ENCODE data around the gene NOXA1. TPM values are rescaled to one million over a fixed set of nuclear protein-coding genes. Genes with fewer than 3 reads are reported as not detected.
"Not testable (repeated sequence)": the region's sequence is repeated elsewhere in the genome, so short reads cannot be mapped to it uniquely, and the experiment has no call there.

NOXA1 gene
- total RNA-seq, 4 donors from 2014 or later, result 19.7 to 53.9 (median 40.8) TPM

DNA sequence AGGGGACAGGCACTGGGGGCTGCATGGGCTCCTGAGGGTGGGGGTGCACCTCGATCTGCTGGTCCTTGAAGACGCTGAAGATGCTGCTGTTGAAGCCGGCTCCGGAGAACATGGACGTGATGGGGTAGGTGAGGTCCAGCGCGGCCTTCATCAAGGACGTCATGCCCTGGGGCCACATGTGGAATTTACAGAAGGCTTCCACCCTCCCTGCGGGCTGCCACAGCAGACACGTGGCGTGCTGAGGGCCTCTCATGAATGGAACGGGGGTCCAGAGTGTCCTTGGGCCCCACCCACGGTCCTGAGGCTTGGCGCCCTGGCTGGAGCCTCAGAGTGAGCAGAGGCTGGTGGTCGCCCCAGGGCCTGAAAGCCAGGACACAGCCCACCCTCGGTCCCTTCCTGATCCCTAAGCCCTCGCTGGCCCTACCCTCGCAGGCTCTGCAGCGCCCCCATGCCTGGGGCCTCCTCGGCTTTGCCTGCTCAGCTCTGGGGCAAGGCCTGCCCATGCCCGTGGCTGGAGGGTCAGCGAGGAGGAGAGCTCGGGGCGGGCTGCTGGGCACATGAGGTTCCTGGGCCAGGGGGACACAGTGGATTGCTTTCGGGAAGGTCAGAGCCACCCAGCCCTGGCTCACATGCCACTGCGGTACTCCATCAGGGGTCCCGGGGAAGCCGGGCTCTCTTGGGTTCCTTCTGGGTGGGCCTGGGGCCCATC, 41.3 kb downstream of the NOXA1 start:
- in situ Hi-C loops (cut with MboI; ENCODE audit: low pct_ligation_motif_present in 1 of 4, low pct_unique_long_range_greater_than_20kb in 1 of 4, low sequenced_read_pairs in 3 of 4) (no loop called here), intact Hi-C loops (cut with DNase I; ENCODE audit: low total_unique reads) (no loop called here)
- no peaks in the 10 kb centered on the region for H3K36me3 ChIP-seq
- WGBS, 2 donors (ENCODE audit: low coverage in 1 of 2), result 92% methylated on average over 22 of the region's 28 CpGs; no CpG with 5 or more reads in 1 of the 2 donors
- no peaks in the 10 kb centered on the region for H3K9me3 ChIP-seq
- H3K4me1 ChIP-seq, result peaks cover 4 to 7% (median 6%) of the 10 kb centered on the region in 4 donors
- TF ChIP-seq CTCF (IDR thresholded peaks at IDR 0.05) (no peak), POLR2A (IDR thresholded peaks at IDR 0.05) (no peak), EP300 (IDR thresholded peaks at IDR 0.05; ENCODE audit: low read depth) (no peak), POLR2AphosphoS5 (IDR thresholded peaks at IDR 0.05) (no peak)
- no peak overlapping the region for H3K27ac ChIP-seq
- DNase-seq, result no peak
- H3K27me3 ChIP-seq, result no peaks in the 10 kb centered on the region
- no peak overlapping the region for H3K4me3 ChIP-seq

DNA sequence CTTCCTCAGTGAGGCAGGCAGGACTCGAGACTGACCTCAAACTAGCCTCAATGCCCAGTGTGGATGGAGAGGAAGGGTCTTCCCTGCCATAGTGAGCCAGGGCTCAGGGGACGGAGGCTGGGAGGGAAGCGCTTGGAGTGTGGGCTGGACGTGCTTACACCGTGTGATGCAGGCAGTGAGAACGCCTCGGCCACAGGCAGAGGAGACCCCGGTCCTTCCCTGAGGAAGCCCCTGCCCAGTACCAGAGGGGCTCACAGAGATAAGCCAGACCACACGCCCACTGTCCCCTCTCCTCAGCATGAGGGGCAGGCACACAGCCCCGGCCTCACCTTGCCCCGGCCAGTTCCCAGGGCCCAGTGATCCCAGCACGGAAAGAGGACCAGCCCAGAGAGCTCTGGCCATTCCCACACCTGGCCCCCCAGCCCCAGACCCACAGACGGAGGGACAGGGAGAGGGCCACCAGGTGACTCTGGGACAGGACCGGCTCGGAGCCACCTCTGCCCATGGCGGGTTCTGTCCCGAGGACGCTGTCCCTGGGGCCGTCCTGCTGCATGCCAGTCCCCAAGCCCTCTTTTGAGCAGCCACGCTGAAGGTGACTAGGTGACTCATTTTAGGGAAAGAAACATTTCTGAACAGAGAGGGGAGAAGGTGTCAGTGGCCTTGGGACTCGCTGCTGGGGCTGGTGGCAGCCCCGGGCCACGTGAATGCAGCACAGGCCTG, 42.0 kb downstream of the NOXA1 start:
- in situ Hi-C loops (cut with MboI; ENCODE audit: low pct_ligation_motif_present in 1 of 4, low pct_unique_long_range_greater_than_20kb in 1 of 4, low sequenced_read_pairs in 3 of 4) (no loop called here), intact Hi-C loops (cut with DNase I; ENCODE audit: low total_unique reads) (no loop called here)
- DNase-seq, result no peak
- WGBS, 2 donors (ENCODE audit: low coverage in 1 of 2), result 88 to 94% methylated on average over 5 to 15 of the region's 23 CpGs
- H3K27me3 ChIP-seq, result no peaks in the 10 kb centered on the region
- H3K4me1 ChIP-seq, result peaks cover 0 to under 1% (median 0%) of the 10 kb centered on the region in 4 donors
- TF ChIP-seq POLR2AphosphoS5 (IDR thresholded peaks at IDR 0.05), result no peak
- no peak for TF ChIP-seq POLR2A (IDR thresholded peaks at IDR 0.05)
- no peak for TF ChIP-seq EP300 (IDR thresholded peaks at IDR 0.05; ENCODE audit: low read depth)
- TF ChIP-seq CTCF (IDR thresholded peaks at IDR 0.05), result no peak
- H3K36me3 ChIP-seq, result no peaks in the 10 kb centered on the region
- H3K27ac ChIP-seq, result no peak overlapping the region
- H3K9me3 ChIP-seq, result no peaks in the 10 kb centered on the region
- H3K4me3 ChIP-seq, result no peak overlapping the region

- Histone ChIP-seq H3K9me3 (no peaks in the 10 kb centered on the region), H3K27ac (no peak overlapping the region), H3K4me3 (no peak overlapping the region), H3K27me3 (no peaks in the 10 kb centered on the region), H3K36me3 (no peaks in the 10 kb centered on the region), H3K4me1 (no peaks in the 10 kb centered on the region)
- intact Hi-C loops (cut with DNase I; ENCODE audit: low total_unique reads), result no loop called here
- 83 to 87% methylated on average over 10 to 23 of the region's 23 CpGs for WGBS, 2 donors (ENCODE audit: low coverage in 1 of 2)
- in situ Hi-C loops (cut with MboI; ENCODE audit: low pct_ligation_motif_present in 1 of 4, low pct_unique_long_range_greater_than_20kb in 1 of 4, low sequenced_read_pairs in 3 of 4), result no loop called here
- no peak for TF ChIP-seq POLR2A (IDR thresholded peaks at IDR 0.05)
- no peak for TF ChIP-seq EP300 (IDR thresholded peaks at IDR 0.05; ENCODE audit: low read depth)
- TF ChIP-seq POLR2AphosphoS5 (IDR thresholded peaks at IDR 0.05), result no peak
- no peak for TF ChIP-seq CTCF (IDR thresholded peaks at IDR 0.05)
- DNase-seq, result no peak
These were observed 42.7 kb downstream of the NOXA1 start for GRCh38 chr9:137465720-137466388.

DNA sequence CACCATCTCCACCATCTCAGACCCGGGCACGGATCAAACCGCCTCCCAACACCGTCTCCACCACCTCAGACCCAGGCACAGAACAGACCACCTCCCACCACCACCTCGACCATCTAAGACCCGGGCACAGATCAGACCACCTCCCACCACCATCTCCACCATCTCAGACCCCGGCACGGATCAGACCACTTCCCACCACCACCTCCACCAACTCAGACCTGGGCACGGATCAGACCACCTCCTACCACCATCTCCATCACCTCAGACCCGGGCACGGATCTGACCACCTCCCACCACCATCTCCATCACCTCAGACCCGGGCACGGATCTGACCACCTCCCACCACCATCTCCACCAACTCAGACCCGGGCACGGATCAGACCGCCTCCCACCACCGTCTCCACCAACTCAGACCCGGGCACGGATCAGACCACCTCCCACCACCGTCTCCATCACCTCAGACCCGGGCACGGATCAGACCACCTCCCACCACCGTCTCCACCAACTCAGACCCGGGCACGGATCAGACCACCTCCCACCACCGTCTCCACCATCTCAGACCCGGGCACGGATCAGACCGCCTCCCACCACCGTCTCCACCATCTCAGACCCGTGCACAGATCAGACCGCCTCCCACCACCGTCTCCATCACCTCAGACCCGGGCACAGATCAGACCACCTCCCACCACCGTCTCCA, 43.3 kb downstream of the NOXA1 start:
- H3K36me3 ChIP-seq; DNase-seq; H3K27ac ChIP-seq; H3K4me3 ChIP-seq; H3K27me3 ChIP-seq; intact Hi-C loops (cut with DNase I; ENCODE audit: low total_unique reads); H3K4me1 ChIP-seq; H3K9me3 ChIP-seq; in situ Hi-C loops (cut with MboI; ENCODE audit: low pct_ligation_motif_present in 1 of 4, low pct_unique_long_range_greater_than_20kb in 1 of 4, low sequenced_read_pairs in 3 of 4): not testable (repeated sequence)
- WGBS, 2 donors (ENCODE audit: low coverage in 1 of 2), result 90 to 92% methylated on average over 14 to 35 of the region's 35 CpGs

Data from transverse colon (tissue), 4 donors.